Measurements from ENCODE around the gene EXOC3.

DNA sequence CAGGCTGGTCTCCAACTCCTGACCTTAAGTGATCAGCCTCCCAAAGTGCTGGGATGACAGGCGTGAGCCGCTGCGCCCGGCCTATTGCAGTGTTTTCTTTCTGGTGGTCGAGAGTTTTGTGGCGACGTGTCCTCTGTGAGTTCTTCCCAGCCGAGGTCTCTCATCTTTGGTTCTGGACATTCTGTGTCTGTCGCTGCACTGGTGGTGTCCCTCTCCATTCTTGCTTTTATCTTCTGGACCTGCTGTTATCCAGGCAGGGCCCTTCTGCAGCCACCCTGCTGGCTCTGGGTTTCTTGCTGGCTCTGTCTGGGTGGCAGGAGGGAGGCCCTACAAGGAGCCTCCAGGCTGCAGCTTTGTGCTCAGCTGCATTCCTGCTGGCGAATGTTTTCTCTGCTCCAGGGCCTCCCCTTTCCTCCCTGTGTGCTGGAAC lies 49.1 kb upstream of the EXOC3 start:
- TF ChIP-seq, protein P1, sequence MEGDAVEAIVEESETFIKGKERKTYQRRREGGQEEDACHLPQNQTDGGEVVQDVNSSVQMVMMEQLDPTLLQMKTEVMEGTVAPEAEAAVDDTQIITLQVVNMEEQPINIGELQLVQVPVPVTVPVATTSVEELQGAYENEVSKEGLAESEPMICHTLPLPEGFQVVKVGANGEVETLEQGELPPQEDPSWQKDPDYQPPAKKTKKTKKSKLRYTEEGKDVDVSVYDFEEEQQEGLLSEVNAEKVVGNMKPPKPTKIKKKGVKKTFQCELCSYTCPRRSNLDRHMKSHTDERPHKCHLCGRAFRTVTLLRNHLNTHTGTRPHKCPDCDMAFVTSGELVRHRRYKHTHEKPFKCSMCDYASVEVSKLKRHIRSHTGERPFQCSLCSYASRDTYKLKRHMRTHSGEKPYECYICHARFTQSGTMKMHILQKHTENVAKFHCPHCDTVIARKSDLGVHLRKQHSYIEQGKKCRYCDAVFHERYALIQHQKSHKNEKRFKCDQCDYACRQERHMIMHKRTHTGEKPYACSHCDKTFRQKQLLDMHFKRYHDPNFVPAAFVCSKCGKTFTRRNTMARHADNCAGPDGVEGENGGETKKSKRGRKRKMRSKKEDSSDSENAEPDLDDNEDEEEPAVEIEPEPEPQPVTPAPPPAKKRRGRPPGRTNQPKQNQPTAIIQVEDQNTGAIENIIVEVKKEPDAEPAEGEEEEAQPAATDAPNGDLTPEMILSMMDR (IDR thresholded peaks at IDR 0.05 in 4 of 5, conservative IDR thresholded peaks at IDR 0.05 in 1 of 5), result no peak
- no peak for TF ChIP-seq POLR2A (IDR thresholded peaks at IDR 0.05)

All from gastrocnemius medialis (tissue), 4 donors.